Neural progenitor cell (in vitro differentiated cells): ENCODE results near the gene PBX4.

ENCODE experiments used
- EZH2 ChIP-seq: fragments of 200-600 bp; sonication (generic); IDR thresholded peaks from 2 replicates; pipeline ENCODE4 v1.6.1; 2017; ENCODE audit warnings: antibody characterized with exemption, mild to moderate bottlenecking, moderate library complexity
- EZH2phosphoT487 ChIP-seq: fragments of 200-600 bp; sonication (generic); IDR thresholded peaks from 2 replicates; pipeline ENCODE4 v1.6.1; 2017; ENCODE audit warnings: antibody characterized with exemption
- TF ChIP-seq, protein P1 (sequence below): fragments of 200-600 bp; sonication (generic); IDR thresholded peaks from 2 replicates; pipeline ENCODE4 v1.5.1; 2017; ENCODE audit warnings: antibody characterized with exemption, mild to moderate bottlenecking

DNA sequence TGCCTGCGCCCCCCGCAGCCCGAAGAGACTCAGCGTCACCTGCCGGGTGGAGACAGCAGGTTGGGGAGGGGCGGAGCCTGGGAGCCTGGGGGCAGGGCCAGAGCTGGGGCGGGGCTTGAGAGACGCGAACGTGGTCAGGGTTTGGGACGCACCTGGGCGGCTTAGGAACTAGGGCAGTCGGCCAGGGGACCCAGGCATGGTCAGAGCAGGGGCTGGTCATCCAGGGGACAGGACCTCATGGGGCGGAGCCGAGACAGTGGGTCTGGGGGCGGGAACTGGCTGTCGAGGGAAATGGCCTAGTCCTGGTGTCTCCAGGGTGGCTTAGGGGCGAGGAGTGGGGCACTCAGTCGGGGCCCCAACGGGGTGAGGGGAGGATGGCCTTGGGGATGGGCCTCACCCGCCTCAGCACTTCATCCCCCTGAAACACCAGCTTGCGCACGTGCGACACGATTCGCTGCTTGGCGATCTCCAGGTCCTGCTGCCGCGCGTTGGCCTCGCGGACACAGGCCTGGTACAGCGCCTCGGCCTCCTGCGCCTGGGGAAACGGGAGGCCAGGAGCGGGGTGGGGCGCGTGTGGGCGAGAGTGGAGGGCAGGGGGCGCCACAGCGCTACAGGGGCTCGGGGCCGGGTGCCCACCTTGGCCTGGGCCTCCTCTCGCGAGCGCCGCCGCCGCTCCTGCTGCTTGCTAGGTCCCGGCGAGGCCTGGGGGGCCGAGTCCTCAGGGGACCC is 19.2 kb upstream of the PBX4 start:
- TF ChIP-seq, protein P1, sequence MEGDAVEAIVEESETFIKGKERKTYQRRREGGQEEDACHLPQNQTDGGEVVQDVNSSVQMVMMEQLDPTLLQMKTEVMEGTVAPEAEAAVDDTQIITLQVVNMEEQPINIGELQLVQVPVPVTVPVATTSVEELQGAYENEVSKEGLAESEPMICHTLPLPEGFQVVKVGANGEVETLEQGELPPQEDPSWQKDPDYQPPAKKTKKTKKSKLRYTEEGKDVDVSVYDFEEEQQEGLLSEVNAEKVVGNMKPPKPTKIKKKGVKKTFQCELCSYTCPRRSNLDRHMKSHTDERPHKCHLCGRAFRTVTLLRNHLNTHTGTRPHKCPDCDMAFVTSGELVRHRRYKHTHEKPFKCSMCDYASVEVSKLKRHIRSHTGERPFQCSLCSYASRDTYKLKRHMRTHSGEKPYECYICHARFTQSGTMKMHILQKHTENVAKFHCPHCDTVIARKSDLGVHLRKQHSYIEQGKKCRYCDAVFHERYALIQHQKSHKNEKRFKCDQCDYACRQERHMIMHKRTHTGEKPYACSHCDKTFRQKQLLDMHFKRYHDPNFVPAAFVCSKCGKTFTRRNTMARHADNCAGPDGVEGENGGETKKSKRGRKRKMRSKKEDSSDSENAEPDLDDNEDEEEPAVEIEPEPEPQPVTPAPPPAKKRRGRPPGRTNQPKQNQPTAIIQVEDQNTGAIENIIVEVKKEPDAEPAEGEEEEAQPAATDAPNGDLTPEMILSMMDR = peak; percentile 3
- TF ChIP-seq EZH2 = no peak
- TF ChIP-seq EZH2phosphoT487 = no peak
